SU-DHL-6 (cell line): ENCODE measurements around the gene FCHSD1.

Experiments
- EZH2phosphoT487 ChIP-seq: fragments of 200-600 bp; sonication (generic), shearing (Covaris generic); conservative IDR thresholded peaks from 2 replicates; pipeline ENCODE4 v1.6.1; 2018; ENCODE audit warnings: mild to moderate bottlenecking, antibody characterized with exemption, low read length, moderate library complexity, mixed read lengths
- TF ChIP-seq, protein P1 (sequence below): fragments of 200-600 bp; sonication (generic); IDR thresholded peaks from one replicate; pipeline ENCODE4 v1.5.1; 2017; ENCODE audit warnings: antibody characterized with exemption, mild to moderate bottlenecking, low read length, moderate library complexity; ENCODE audit not compliant: insufficient read depth, poor library complexity, severe bottlenecking

DNA sequence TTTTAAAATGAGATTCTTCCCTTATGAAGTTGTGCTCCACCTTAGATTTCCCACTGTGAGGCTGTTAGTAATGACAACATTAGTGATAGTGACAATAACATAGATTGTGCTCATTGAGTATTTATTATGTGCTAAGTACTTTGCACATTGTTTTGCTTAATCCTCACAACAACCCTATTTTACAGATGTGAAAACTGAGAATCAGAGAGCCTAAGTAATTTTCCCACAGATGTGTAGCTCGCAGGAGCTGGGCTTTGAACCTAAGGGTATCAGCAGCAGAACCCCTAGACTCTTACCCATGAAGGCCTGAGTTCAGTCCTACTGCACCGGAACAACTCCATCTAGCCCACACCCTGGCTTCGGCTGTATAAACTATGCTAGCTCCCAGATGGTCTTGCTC is 46.4 kb upstream of the FCHSD1 start:
- no peak for TF ChIP-seq EZH2phosphoT487
- TF ChIP-seq, protein P1, sequence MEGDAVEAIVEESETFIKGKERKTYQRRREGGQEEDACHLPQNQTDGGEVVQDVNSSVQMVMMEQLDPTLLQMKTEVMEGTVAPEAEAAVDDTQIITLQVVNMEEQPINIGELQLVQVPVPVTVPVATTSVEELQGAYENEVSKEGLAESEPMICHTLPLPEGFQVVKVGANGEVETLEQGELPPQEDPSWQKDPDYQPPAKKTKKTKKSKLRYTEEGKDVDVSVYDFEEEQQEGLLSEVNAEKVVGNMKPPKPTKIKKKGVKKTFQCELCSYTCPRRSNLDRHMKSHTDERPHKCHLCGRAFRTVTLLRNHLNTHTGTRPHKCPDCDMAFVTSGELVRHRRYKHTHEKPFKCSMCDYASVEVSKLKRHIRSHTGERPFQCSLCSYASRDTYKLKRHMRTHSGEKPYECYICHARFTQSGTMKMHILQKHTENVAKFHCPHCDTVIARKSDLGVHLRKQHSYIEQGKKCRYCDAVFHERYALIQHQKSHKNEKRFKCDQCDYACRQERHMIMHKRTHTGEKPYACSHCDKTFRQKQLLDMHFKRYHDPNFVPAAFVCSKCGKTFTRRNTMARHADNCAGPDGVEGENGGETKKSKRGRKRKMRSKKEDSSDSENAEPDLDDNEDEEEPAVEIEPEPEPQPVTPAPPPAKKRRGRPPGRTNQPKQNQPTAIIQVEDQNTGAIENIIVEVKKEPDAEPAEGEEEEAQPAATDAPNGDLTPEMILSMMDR: no peak
